Panc1 (cell line): Measurements from ENCODE around the gene GRK3. TPM values are rescaled to one million over a fixed set of nuclear protein-coding genes. Genes with fewer than 3 reads are reported as not detected.
"Not testable (repeated sequence)": the region's sequence is repeated elsewhere in the genome, so short reads cannot be mapped to it uniquely, and the experiment has no call there.

ENCODE experiments used
- ATAC-seq: fragments of 200-7000 bp; cut with Tn5 transposase; 2 replicates; pipeline ENCODE4 v1.9.1; 2020; ENCODE audit warnings: mild to moderate bottlenecking, moderate library complexity
- BruUV-seq: library from RNA; stranded (reverse); fragments of 400-500 nt; replicated peaks from 2 replicates; lab custom pipeline; 2021; lab: Mats Ljungman, UMichigan
- CTCF ChIA-PET: fragments of 300-600 bp; sonication (Branson Sonifier 250); formaldehyde crosslinking; loops from one replicate; lab custom pipeline; 2022; ENCODE audit warnings: antibody characterized with exemption; lab: Charles Lee
- POLR2A ChIA-PET: fragments of 300-600 bp; sonication (Branson Sonifier 250); formaldehyde crosslinking; loops from one replicate; lab custom pipeline; 2022; ENCODE audit warnings: antibody characterized with exemption; lab: Charles Lee
- DNase-seq: peaks from one replicate; pipeline ENCODE4 v3.0.0-alpha.2; 2010; ENCODE audit warnings: low read depth, low spot score
- H3K27ac ChIP-seq: 2 replicates; pipeline ENCODE4 v1.5.1; 2011; ENCODE audit warnings: mild to moderate bottlenecking, low read length, inconsistent platforms
- H3K27me3 ChIP-seq: fragments of 200-500 bp; sonication (Bioruptor generic); 2 replicates; pipeline ENCODE4 v1.6.0; 2014; ENCODE audit warnings: low read length, inconsistent platforms; ENCODE audit not compliant: control insufficient read depth, insufficient read depth
- H3K36me3 ChIP-seq: fragments of 200-500 bp; sonication (Bioruptor generic); 2 replicates; pipeline ENCODE4 v1.5.1; 2014; ENCODE audit warnings: inconsistent platforms, mild to moderate bottlenecking, low read length, moderate library complexity; ENCODE audit not compliant: control insufficient read depth, insufficient read depth
- H3K4me1 ChIP-seq: 2 replicates; pipeline ENCODE4 v1.5.1; 2011; ENCODE audit warnings: inconsistent platforms, mild to moderate bottlenecking, low read length, moderate library complexity; ENCODE audit not compliant: control insufficient read depth, insufficient read depth
- H3K4me3 ChIP-seq, 2 experiments: 2 replicates each; pipeline ENCODE4 v1.5.1; 2011 to 2012; ENCODE audit warnings: low read depth in 2 of 2, low read length in 2 of 2, mild to moderate bottlenecking in 2 of 2, inconsistent platforms in 1 of 2, moderate library complexity in 1 of 2
- H3K9me3 ChIP-seq: fragments of 200-500 bp; sonication (Bioruptor generic); 2 replicates; pipeline ENCODE4 v1.5.1; 2014; ENCODE audit warnings: low read depth, mild to moderate bottlenecking, inconsistent platforms, low read length, moderate library complexity; ENCODE audit not compliant: control insufficient read depth, insufficient read depth
- POLR2AphosphoS5 ChIP-seq: IDR thresholded peaks from 2 replicates; pipeline ENCODE4 v1.6.1; 2012; ENCODE audit warnings: mild to moderate bottlenecking, low read depth, low read length, moderate library complexity
- REST ChIP-seq, 2 experiments: IDR thresholded peaks; 2 replicates each; pipeline ENCODE4 v1.6.1; 2011 to 2012; ENCODE audit warnings: low read depth in 2 of 2, control low read depth in 1 of 2, low read length in 1 of 2, mild to moderate bottlenecking in 1 of 2, moderate library complexity in 1 of 2; ENCODE audit not compliant: insufficient read depth in 1 of 2
- SIN3A ChIP-seq: IDR thresholded peaks from 2 replicates; pipeline ENCODE4 v1.6.1; 2012; ENCODE audit warnings: low read depth, mild to moderate bottlenecking, low read length, moderate library complexity, borderline replicate concordance; ENCODE audit not compliant: insufficient read depth
- TCF7L2 ChIP-seq: IDR thresholded peaks from 2 replicates; pipeline ENCODE4 v1.6.1; 2011; ENCODE audit warnings: mild to moderate bottlenecking, low read depth, low read length, inconsistent platforms
- in situ Hi-C: cut with HindIII; loops from 2 replicates; pipeline ENCODE4 v1.10.0; 2016; ENCODE audit warnings: low sequenced_read_pairs, low pct_unique_long_range_greater_than_20kb
- intact Hi-C: fragments of 100-400 bp; cut with micrococcal nuclease; formaldehyde crosslinking; loops from one replicate; pipeline ENCODE4 v1.10.0; 2022; ENCODE audit not compliant: unreplicated experiment
- total RNA-seq: library from RNA; stranded (reverse); gene quantifications from one replicate; pipeline ENCODE4 v1.2.1, GENCODE V29; 2021; ENCODE audit not compliant: unreplicated experiment
- TF ChIP-seq, protein P1 (sequence below): fragments of 450-650 bp; IDR thresholded peaks from 2 replicates; pipeline ENCODE4 v1.5.1; 2017; ENCODE audit warnings: mild to moderate bottlenecking

Gene GRK3
- total RNA-seq, 1 experiment from 2014 or later = 12.0 TPM

- DNase-seq (no peak), ATAC-seq (no peak)
- H3K27ac ChIP-seq = no peak overlapping the region
- in situ Hi-C loops = no loop called here
- no peaks in the 10 kb centered on the region for H3K27me3 ChIP-seq
- TF ChIP-seq, protein P1, sequence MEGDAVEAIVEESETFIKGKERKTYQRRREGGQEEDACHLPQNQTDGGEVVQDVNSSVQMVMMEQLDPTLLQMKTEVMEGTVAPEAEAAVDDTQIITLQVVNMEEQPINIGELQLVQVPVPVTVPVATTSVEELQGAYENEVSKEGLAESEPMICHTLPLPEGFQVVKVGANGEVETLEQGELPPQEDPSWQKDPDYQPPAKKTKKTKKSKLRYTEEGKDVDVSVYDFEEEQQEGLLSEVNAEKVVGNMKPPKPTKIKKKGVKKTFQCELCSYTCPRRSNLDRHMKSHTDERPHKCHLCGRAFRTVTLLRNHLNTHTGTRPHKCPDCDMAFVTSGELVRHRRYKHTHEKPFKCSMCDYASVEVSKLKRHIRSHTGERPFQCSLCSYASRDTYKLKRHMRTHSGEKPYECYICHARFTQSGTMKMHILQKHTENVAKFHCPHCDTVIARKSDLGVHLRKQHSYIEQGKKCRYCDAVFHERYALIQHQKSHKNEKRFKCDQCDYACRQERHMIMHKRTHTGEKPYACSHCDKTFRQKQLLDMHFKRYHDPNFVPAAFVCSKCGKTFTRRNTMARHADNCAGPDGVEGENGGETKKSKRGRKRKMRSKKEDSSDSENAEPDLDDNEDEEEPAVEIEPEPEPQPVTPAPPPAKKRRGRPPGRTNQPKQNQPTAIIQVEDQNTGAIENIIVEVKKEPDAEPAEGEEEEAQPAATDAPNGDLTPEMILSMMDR = no peak
- no peak for TF ChIP-seq SIN3A
- no peak for TF ChIP-seq REST (IDR thresholded peaks at IDR 0.05; ENCODE audit: insufficient read depth in 1 of 2, low read depth in 2 of 2, low read length in 1 of 2)
- no peak for TF ChIP-seq POLR2AphosphoS5
- TF ChIP-seq TCF7L2 = no peak
- BruUV-seq = no TSS peak
- H3K36me3 ChIP-seq = no peaks in the 10 kb centered on the region
- no peak overlapping the region for H3K4me3 ChIP-seq
- ChIA-PET POLR2A (no interaction called here), CTCF (no interaction called here)
- intact Hi-C loops = no loop called here
- H3K9me3 ChIP-seq = no peaks in the 10 kb centered on the region
- no peaks in the 10 kb centered on the region for H3K4me1 ChIP-seq
Measured at GRCh38 chr22:25551396-25551795, 13.1 kb upstream of the GRK3 start.

GRCh38 chr22:25552405-25552804 is 12.1 kb upstream of the GRK3 start:
- H3K9me3 ChIP-seq, DNase-seq, BruUV-seq, intact Hi-C loops, H3K27me3 ChIP-seq, H3K4me1 ChIP-seq, POLR2A ChIA-PET, H3K27ac ChIP-seq, in situ Hi-C loops, H3K36me3 ChIP-seq, ATAC-seq, H3K4me3 ChIP-seq: not testable (repeated sequence)
- CTCF ChIA-PET = interaction anchor here (0.6 kb wide), 1 partner anchor 392 kb away, joined by 3 read pairs; no protein-coding TSS in a partner anchor

DNA sequence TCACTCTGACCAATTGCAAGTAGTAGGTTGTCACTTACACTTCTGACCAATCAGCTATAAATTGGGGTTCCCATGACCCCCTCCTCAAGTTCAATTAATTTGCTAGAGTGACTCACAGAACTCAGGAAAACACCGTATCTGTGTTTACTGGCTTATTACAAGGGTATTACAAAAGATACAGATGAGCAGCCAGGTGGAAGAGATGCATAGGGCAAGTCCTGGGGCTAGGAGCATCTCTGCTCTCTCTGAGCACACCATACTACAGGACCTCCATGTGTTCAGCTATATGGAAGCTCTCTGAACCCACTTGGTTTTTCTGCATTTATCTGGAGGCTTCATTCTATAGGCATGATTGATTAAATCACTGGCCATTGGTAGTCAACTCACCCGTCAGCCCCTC is 11.3 kb upstream of the GRK3 start:
- Histone ChIP-seq H3K36me3 (no peaks in the 10 kb centered on the region), H3K9me3 (no peaks in the 10 kb centered on the region), H3K4me1 (no peaks in the 10 kb centered on the region), H3K27ac (no peak overlapping the region), H3K4me3 (no peak overlapping the region), H3K27me3 (no peaks in the 10 kb centered on the region)
- ChIA-PET POLR2A (no interaction called here), CTCF (interaction anchor here (0.6 kb wide), 1 partner anchor 302 kb away, joined by 4 read pairs; no protein-coding TSS in a partner anchor)
- ATAC-seq = no peak
- no peak for DNase-seq
- no peak for TF ChIP-seq POLR2AphosphoS5
- TF ChIP-seq, protein P1 = no peak
- TF ChIP-seq SIN3A = no peak
- TF ChIP-seq TCF7L2 = no peak
- no peak for TF ChIP-seq REST (IDR thresholded peaks at IDR 0.05; ENCODE audit: insufficient read depth in 1 of 2, low read depth in 2 of 2, low read length in 1 of 2)
- in situ Hi-C loops (no loop called here), intact Hi-C loops (no loop called here)
- BruUV-seq = no TSS peak
